Nephron progenitor cell (in vitro differentiated cells): Measurements from ENCODE around the gene GALNT2.

Experiments used
- DNase-seq: peaks from one replicate; pipeline ENCODE4 v3.0.0; 2021
- H3K27ac Mint-ChIP-seq: 2 replicates; pipeline ENCODE4 v1.8.0; 2021; ENCODE audit warnings: mild to moderate bottlenecking, moderate library complexity, mixed read lengths
- H3K27me3 Mint-ChIP-seq: 2 replicates; pipeline ENCODE4 v1.8.0; 2021; ENCODE audit warnings: mild to moderate bottlenecking, low read depth, mixed read lengths; ENCODE audit not compliant: poor library complexity
- H3K36me3 Mint-ChIP-seq: 2 replicates; pipeline ENCODE4 v1.8.0; 2021; ENCODE audit warnings: low read depth, mixed read lengths
- H3K4me1 Mint-ChIP-seq: 2 replicates; pipeline ENCODE4 v1.8.0; 2021; ENCODE audit warnings: mixed read lengths
- H3K4me3 Mint-ChIP-seq: 2 replicates; pipeline ENCODE4 v1.8.0; 2021; ENCODE audit warnings: mild to moderate bottlenecking, moderate library complexity, mixed read lengths
- H3K9me3 Mint-ChIP-seq: 2 replicates; pipeline ENCODE4 v1.8.0; 2021; ENCODE audit warnings: mild to moderate bottlenecking, moderate library complexity, mixed read lengths
- CTCF ChIP-seq: fragments of 200-600 bp; sonication (generic); IDR thresholded peaks from 2 replicates; pipeline ENCODE4 v1.5.0; 2021; ENCODE audit warnings: antibody characterized with exemption

The GALNT2 gene

GRCh38 chr1:230110971-230111370 is 43.9 kb downstream of the GALNT2 start:
- Mint-ChIP-seq H3K4me1 (peaks cover 84% of the 10 kb centered on the region), H3K27me3 (no peaks in the 10 kb centered on the region), H3K9me3 (no peaks in the 10 kb centered on the region), H3K4me3 (no peak overlapping the region), H3K27ac (no peak overlapping the region), H3K36me3 (peaks cover 11% of the 10 kb centered on the region)
- DNase-seq: no peak
- no peak for TF ChIP-seq CTCF

- DNase-seq: no peak
- H3K27me3 Mint-ChIP-seq: no peaks in the 10 kb centered on the region
- peaks cover 17% of the 10 kb centered on the region for H3K36me3 Mint-ChIP-seq
- H3K4me3 Mint-ChIP-seq: peak overlapping the region; percentile 60
- peak overlapping the region; percentile 82 for H3K27ac Mint-ChIP-seq
- H3K9me3 Mint-ChIP-seq: no peaks in the 10 kb centered on the region
- H3K4me1 Mint-ChIP-seq: peaks cover 75% of the 10 kb centered on the region
- TF ChIP-seq CTCF: no peak
These were observed 45.2 kb downstream of the GALNT2 start for GRCh38 chr1:230112131-230112701.

GRCh38 chr1:230112782-230113181 is 45.7 kb downstream of the GALNT2 start:
- no peak for DNase-seq
- no peak overlapping the region for H3K27ac Mint-ChIP-seq
- no peak overlapping the region for H3K4me3 Mint-ChIP-seq
- H3K36me3 Mint-ChIP-seq: peaks cover 22% of the 10 kb centered on the region
- no peaks in the 10 kb centered on the region for H3K27me3 Mint-ChIP-seq
- H3K4me1 Mint-ChIP-seq: peaks cover 76% of the 10 kb centered on the region
- no peaks in the 10 kb centered on the region for H3K9me3 Mint-ChIP-seq
- TF ChIP-seq CTCF: no peak

- peaks cover 76% of the 10 kb centered on the region for H3K4me1 Mint-ChIP-seq
- H3K9me3 Mint-ChIP-seq: no peaks in the 10 kb centered on the region
- DNase-seq: no peak
- H3K36me3 Mint-ChIP-seq: peaks cover 23% of the 10 kb centered on the region
- no peak for TF ChIP-seq CTCF
- peak overlapping the region; percentile 73 for H3K27ac Mint-ChIP-seq
- H3K4me3 Mint-ChIP-seq: peak overlapping the region; percentile 20
- H3K27me3 Mint-ChIP-seq: no peaks in the 10 kb centered on the region
These were observed 46.2 kb downstream of the GALNT2 start for GRCh38 chr1:230113235-230113592.

- Mint-ChIP-seq H3K4me3 (peak overlapping the region; percentile 20), H3K4me1 (peaks cover 78% of the 10 kb centered on the region)
These were observed 46.7 kb downstream of the GALNT2 start for GRCh38 chr1:230113593-230114236.

More at GRCh38 chr1:230113593-230114236, 46.7 kb downstream of the GALNT2 start:
- no peak for TF ChIP-seq CTCF
- DNase-seq: no peak
- Mint-ChIP-seq H3K9me3 (no peaks in the 10 kb centered on the region), H3K36me3 (peaks cover 23% of the 10 kb centered on the region), H3K27me3 (no peaks in the 10 kb centered on the region), H3K27ac (peak overlapping the region; percentile 73)
